GM23338 (cell line): ENCODE measurements around the gene PRKCI. TPM values are rescaled to one million over a fixed set of nuclear protein-coding genes. Genes with fewer than 3 reads are reported as not detected.
A peak's percentile ranks its signal among the peaks of the same experiment; 100 is the strongest.

ENCODE experiments used
- ATAC-seq: fragments of 200-7000 bp; cut with Tn5 transposase; 3 replicates; pipeline ENCODE4 v1.9.1; 2020
- DNase-seq: peaks from one replicate; pipeline ENCODE4 v3.0.0-alpha.2; 2015; ENCODE audit warnings: low spot score
- H2AFZ ChIP-seq: fragments of 200-600 bp; sonication (generic); 2 replicates; pipeline ENCODE4 v1.8.0; 2016; ENCODE audit warnings: antibody characterized with exemption, mild to moderate bottlenecking, moderate library complexity
- H3F3A ChIP-seq: fragments of 200-600 bp; sonication (generic); replicated peaks from 2 replicates; pipeline ENCODE4 v1.8.0; 2017; ENCODE audit warnings: antibody characterized with exemption, mixed run types, low read depth
- H3K27ac ChIP-seq: fragments of 200-600 bp; sonication (generic); 2 replicates; pipeline ENCODE4 v1.6.1; 2016; ENCODE audit warnings: low read depth
- H3K27me3 ChIP-seq: fragments of 200-600 bp; sonication (generic); 2 replicates; pipeline ENCODE4 v1.8.0; 2016; ENCODE audit warnings: mild to moderate bottlenecking, mixed run types, moderate library complexity; ENCODE audit not compliant: insufficient read depth
- H3K36me3 ChIP-seq: fragments of 200-600 bp; sonication (generic); 2 replicates; pipeline ENCODE4 v1.8.0; 2016; ENCODE audit warnings: mild to moderate bottlenecking; ENCODE audit not compliant: insufficient read depth
- H3K4me1 ChIP-seq: fragments of 200-600 bp; sonication (generic); 2 replicates; pipeline ENCODE4 v1.8.0; 2016; ENCODE audit warnings: mild to moderate bottlenecking, moderate library complexity; ENCODE audit not compliant: insufficient read depth
- H3K4me2 ChIP-seq: fragments of 200-600 bp; sonication (generic); 2 replicates; pipeline ENCODE4 v1.7.1; 2017; ENCODE audit warnings: mixed run types
- H3K4me3 ChIP-seq: fragments of 200-600 bp; sonication (generic); 2 replicates; pipeline ENCODE4 v1.6.1; 2016; ENCODE audit warnings: mixed run types
- H3K79me2 ChIP-seq: fragments of 200-600 bp; sonication (generic); replicated peaks from 2 replicates; pipeline ENCODE4 v1.8.0; 2017; ENCODE audit warnings: mild to moderate bottlenecking; ENCODE audit not compliant: insufficient read depth
- H3K9me2 ChIP-seq: fragments of 200-600 bp; sonication (generic); 2 replicates; pipeline ENCODE4 v1.8.0; 2017; ENCODE audit not compliant: insufficient read depth
- H4K20me1 ChIP-seq: fragments of 200-600 bp; sonication (generic); replicated peaks from 2 replicates; pipeline ENCODE4 v1.8.0; 2017; ENCODE audit warnings: mild to moderate bottlenecking; ENCODE audit not compliant: insufficient read depth
- H3K27ac Mint-ChIP-seq: 2 replicates; pipeline ENCODE4 v1.8.0; 2020; ENCODE audit warnings: inconsistent platforms, mild to moderate bottlenecking, moderate library complexity, mixed read lengths
- H3K27me3 Mint-ChIP-seq: 3 replicates; pipeline ENCODE4 v1.8.0; 2022; ENCODE audit warnings: low read depth, mild to moderate bottlenecking, moderate library complexity, mixed read lengths, inconsistent platforms; ENCODE audit not compliant: insufficient read depth, poor library complexity
- H3K36me3 Mint-ChIP-seq: 3 replicates; pipeline ENCODE4 v1.8.0; 2021; ENCODE audit warnings: low read depth, mild to moderate bottlenecking, inconsistent platforms, moderate library complexity, mixed read lengths
- H3K4me1 Mint-ChIP-seq: 3 replicates; pipeline ENCODE4 v1.8.0; 2020; ENCODE audit warnings: mild to moderate bottlenecking, inconsistent platforms, mixed read lengths
- H3K4me3 Mint-ChIP-seq: 3 replicates; pipeline ENCODE4 v1.8.0; 2021; ENCODE audit warnings: moderate library complexity, mild to moderate bottlenecking, inconsistent platforms, mixed read lengths
- H3K9me3 Mint-ChIP-seq: 3 replicates; pipeline ENCODE4 v1.8.0; 2020; ENCODE audit warnings: moderate library complexity, mild to moderate bottlenecking, inconsistent platforms, mixed read lengths
- CREB1 ChIP-seq: fragments of 250-450 bp; sonication (Bioruptor Pico); IDR thresholded peaks from 2 replicates; pipeline ENCODE4 v1.5.0; 2020; ENCODE audit warnings: low read depth, mild to moderate bottlenecking, moderate library complexity
- EZH2 ChIP-seq: fragments of 200-600 bp; sonication (generic); IDR thresholded peaks from one replicate; pipeline ENCODE4 v1.8.0; 2017; ENCODE audit warnings: antibody characterized with exemption, mild to moderate bottlenecking, low read depth; ENCODE audit not compliant: unreplicated experiment
- JUNB ChIP-seq: IDR thresholded peaks from one replicate; pipeline ENCODE4 v1.6.1; 2016; ENCODE audit warnings: antibody characterized with exemption; ENCODE audit not compliant: unreplicated experiment
- POLR2AphosphoS5 ChIP-seq: IDR thresholded peaks from 2 replicates; pipeline ENCODE4 v1.6.1; 2016; ENCODE audit warnings: antibody characterized with exemption, low read depth
- STAT1 ChIP-seq: IDR thresholded peaks from one replicate; pipeline ENCODE4 v1.6.1; 2016; ENCODE audit warnings: antibody characterized with exemption; ENCODE audit not compliant: unreplicated experiment
- ZNF114 ChIP-seq: fragments of 250-450 bp; sonication (Bioruptor Pico); IDR thresholded peaks from 2 replicates; pipeline ENCODE4 v1.5.0; 2020; ENCODE audit warnings: mild to moderate bottlenecking, moderate library complexity
- polyA plus RNA-seq: library from polyadenylated mRNA; unstranded; fragments of >200 nt; fragmentation: Nextera tagmentation; extraction: Ambion mirVana; gene quantifications from 2 replicates; pipeline ENCODE4 v1.2.1, GENCODE V29; 2016
- total RNA-seq: library from RNA; depleted of rRNA; stranded (reverse); fragments of >200 nt; shearing (Covaris generic); gene quantifications from 2 replicates; pipeline ENCODE4 v1.2.3, GENCODE V29; 2014
- TF ChIP-seq, protein P1 (sequence below): IDR thresholded peaks from 2 replicates; pipeline ENCODE4 v1.6.1; 2016; ENCODE audit warnings: antibody characterized with exemption
- TF ChIP-seq, protein P2 (sequence below): fragments of 250-450 bp; sonication (Bioruptor Pico); IDR thresholded peaks from 2 replicates; pipeline ENCODE4 v1.5.0; 2020; ENCODE audit warnings: mild to moderate bottlenecking, moderate library complexity
- TF ChIP-seq, protein P3 (sequence below), 2 experiments: fragments of 200-600 bp in 1 of 2; sonication (generic) in 1 of 2; conservative IDR thresholded peaks; 2 replicates each; pipeline versions ENCODE4 v1.5.1 to v1.6.1; 2016 to 2017; ENCODE audit warnings: antibody characterized with exemption in 2 of 2, low read depth in 2 of 2, mild to moderate bottlenecking in 2 of 2, moderate library complexity in 1 of 2
- TF ChIP-seq, protein P4 (sequence below): IDR thresholded peaks from one replicate; pipeline ENCODE4 v1.6.1; 2018; ENCODE audit warnings: antibody characterized with exemption; ENCODE audit not compliant: unreplicated experiment

Gene PRKCI
- total and polyA plus RNA-seq, 2 experiments from 2014 or later = 58.0 to 119 TPM

DNA sequence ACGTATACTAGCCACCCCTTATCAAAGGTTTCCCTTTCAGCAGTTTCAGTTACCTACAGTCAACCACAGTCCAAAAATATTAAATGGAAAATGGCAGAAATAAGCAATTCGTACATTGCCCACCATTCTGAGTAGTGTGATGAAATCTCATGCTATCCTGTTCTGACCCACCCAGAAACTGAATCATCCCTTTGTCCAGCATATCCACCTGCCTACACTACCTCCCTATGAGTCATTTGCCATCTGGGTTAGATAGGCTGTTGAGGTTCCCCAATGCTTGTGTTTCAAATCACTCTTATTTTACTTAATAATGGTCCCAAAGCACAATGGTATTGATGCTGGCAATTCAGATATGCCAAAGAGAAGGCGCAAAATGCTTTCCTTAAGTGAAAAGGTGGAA lies 25.4 kb upstream of the PRKCI start:
- Histone ChIP-seq H3K27ac (no peak overlapping the region), H3K4me1 (peaks cover 26% of the 10 kb centered on the region), H2AFZ (no peak overlapping the region), H3F3A (no peaks in the 10 kb centered on the region), H3K27me3 (no peaks in the 10 kb centered on the region), H3K4me2 (no peak overlapping the region), H4K20me1 (no peaks in the 10 kb centered on the region), H3K79me2 (no peaks in the 10 kb centered on the region), H3K4me3 (no peak overlapping the region), H3K9me2 (no peaks in the 10 kb centered on the region), H3K36me3 (no peaks in the 10 kb centered on the region)
- ATAC-seq (peak; percentile 34; the same call in 2 of the 3 replicates), DNase-seq (peak; percentile 8)
- Mint-ChIP-seq H3K9me3 (no peaks in the 10 kb centered on the region; the same call in 2 of the 3 replicates), H3K36me3 (no peaks in the 10 kb centered on the region), H3K4me3 (no peak overlapping the region), H3K27me3 (no peaks in the 10 kb centered on the region), H3K4me1 (peaks cover 17% of the 10 kb centered on the region; the same call in 2 of the 3 replicates), H3K27ac (no peak overlapping the region)
- TF ChIP-seq EZH2 = no peak
- TF ChIP-seq, protein P1, sequence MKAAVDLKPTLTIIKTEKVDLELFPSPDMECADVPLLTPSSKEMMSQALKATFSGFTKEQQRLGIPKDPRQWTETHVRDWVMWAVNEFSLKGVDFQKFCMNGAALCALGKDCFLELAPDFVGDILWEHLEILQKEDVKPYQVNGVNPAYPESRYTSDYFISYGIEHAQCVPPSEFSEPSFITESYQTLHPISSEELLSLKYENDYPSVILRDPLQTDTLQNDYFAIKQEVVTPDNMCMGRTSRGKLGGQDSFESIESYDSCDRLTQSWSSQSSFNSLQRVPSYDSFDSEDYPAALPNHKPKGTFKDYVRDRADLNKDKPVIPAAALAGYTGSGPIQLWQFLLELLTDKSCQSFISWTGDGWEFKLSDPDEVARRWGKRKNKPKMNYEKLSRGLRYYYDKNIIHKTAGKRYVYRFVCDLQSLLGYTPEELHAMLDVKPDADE = no peak

DNA sequence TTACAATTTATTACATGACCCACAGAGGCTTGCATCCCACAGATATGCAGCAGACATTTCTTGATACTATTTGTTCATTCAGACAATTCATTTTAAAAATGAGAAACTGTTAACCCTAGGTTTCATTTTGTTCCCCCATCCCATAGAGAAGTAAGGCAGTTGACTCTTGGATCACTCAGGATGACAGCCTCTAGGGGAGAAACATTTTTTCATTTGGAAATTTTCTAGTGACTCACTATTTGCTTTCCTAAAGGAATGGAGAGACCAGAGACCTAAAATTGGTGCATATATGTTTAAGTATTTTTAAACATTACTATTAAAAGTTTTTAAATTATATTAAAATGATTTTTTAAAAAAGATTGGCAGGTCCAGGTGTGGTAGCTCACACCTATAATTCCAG lies 21.2 kb upstream of the PRKCI start:
- H3F3A ChIP-seq = no peaks in the 10 kb centered on the region
- no peaks in the 10 kb centered on the region for H4K20me1 ChIP-seq
- no peak overlapping the region for H3K27ac ChIP-seq
- ATAC-seq (no peak), DNase-seq (no peak)
- H3K9me2 ChIP-seq = no peaks in the 10 kb centered on the region
- Mint-ChIP-seq H3K4me3 (no peak overlapping the region), H3K27ac (no peak overlapping the region), H3K27me3 (peaks cover 7% of the 10 kb centered on the region), H3K36me3 (no peaks in the 10 kb centered on the region), H3K4me1 (peaks cover 16% of the 10 kb centered on the region), H3K9me3 (no peaks in the 10 kb centered on the region; the same call in 2 of the 3 replicates)
- H3K4me1 ChIP-seq = peaks cover 20% of the 10 kb centered on the region
- no peak overlapping the region for H3K4me2 ChIP-seq
- H3K27me3 ChIP-seq = no peaks in the 10 kb centered on the region
- no peaks in the 10 kb centered on the region for H3K79me2 ChIP-seq
- no peak overlapping the region for H3K4me3 ChIP-seq
- H3K36me3 ChIP-seq = no peaks in the 10 kb centered on the region
- H2AFZ ChIP-seq = no peak overlapping the region
- TF ChIP-seq EZH2 = no peak
- no peak for TF ChIP-seq ZNF114
- no peak for TF ChIP-seq JUNB
- no peak for TF ChIP-seq STAT1
- TF ChIP-seq POLR2AphosphoS5 = no peak
- TF ChIP-seq, protein P2, sequence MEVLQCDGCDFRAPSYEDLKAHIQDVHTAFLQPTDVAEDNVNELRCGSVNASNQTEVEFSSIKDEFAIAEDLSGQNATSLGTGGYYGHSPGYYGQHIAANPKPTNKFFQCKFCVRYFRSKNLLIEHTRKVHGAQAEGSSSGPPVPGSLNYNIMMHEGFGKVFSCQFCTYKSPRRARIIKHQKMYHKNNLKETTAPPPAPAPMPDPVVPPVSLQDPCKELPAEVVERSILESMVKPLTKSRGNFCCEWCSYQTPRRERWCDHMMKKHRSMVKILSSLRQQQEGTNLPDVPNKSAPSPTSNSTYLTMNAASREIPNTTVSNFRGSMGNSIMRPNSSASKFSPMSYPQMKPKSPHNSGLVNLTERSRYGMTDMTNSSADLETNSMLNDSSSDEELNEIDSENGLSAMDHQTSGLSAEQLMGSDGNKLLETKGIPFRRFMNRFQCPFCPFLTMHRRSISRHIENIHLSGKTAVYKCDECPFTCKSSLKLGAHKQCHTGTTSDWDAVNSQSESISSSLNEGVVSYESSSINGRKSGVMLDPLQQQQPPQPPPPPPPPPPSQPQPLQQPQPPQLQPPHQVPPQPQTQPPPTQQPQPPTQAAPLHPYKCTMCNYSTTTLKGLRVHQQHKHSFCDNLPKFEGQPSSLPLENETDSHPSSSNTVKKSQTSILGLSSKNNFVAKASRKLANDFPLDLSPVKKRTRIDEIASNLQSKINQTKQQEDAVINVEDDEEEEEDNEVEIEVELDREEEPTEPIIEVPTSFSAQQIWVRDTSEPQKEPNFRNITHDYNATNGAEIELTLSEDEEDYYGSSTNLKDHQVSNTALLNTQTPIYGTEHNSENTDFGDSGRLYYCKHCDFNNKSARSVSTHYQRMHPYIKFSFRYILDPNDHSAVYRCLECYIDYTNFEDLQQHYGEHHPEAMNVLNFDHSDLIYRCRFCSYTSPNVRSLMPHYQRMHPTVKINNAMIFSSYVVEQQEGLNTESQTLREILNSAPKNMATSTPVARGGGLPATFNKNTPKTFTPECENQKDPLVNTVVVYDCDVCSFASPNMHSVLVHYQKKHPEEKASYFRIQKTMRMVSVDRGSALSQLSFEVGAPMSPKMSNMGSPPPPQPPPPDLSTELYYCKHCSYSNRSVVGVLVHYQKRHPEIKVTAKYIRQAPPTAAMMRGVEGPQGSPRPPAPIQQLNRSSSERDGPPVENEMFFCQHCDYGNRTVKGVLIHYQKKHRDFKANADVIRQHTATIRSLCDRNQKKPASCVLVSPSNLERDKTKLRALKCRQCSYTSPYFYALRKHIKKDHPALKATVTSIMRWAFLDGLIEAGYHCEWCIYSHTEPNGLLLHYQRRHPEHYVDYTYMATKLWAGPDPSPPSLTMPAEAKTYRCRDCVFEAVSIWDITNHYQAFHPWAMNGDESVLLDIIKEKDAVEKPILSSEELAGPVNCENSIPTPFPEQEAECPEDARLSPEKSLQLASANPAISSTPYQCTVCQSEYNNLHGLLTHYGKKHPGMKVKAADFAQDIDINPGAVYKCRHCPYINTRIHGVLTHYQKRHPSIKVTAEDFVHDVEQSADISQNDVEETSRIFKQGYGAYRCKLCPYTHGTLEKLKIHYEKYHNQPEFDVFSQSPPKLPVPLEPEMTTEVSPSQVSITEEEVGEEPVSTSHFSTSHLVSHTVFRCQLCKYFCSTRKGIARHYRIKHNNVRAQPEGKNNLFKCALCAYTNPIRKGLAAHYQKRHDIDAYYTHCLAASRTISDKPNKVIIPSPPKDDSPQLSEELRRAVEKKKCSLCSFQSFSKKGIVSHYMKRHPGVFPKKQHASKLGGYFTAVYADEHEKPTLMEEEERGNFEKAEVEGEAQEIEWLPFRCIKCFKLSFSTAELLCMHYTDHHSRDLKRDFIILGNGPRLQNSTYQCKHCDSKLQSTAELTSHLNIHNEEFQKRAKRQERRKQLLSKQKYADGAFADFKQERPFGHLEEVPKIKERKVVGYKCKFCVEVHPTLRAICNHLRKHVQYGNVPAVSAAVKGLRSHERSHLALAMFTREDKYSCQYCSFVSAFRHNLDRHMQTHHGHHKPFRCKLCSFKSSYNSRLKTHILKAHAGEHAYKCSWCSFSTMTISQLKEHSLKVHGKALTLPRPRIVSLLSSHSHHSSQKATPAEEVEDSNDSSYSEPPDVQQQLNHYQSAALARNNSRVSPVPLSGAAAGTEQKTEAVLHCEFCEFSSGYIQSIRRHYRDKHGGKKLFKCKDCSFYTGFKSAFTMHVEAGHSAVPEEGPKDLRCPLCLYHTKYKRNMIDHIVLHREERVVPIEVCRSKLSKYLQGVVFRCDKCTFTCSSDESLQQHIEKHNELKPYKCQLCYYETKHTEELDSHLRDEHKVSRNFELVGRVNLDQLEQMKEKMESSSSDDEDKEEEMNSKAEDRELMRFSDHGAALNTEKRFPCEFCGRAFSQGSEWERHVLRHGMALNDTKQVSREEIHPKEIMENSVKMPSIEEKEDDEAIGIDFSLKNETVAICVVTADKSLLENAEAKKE (CRISPR knock-in tag) = no peak
- no peak for TF ChIP-seq CREB1 (CRISPR knock-in tag)
- TF ChIP-seq, protein P3, sequence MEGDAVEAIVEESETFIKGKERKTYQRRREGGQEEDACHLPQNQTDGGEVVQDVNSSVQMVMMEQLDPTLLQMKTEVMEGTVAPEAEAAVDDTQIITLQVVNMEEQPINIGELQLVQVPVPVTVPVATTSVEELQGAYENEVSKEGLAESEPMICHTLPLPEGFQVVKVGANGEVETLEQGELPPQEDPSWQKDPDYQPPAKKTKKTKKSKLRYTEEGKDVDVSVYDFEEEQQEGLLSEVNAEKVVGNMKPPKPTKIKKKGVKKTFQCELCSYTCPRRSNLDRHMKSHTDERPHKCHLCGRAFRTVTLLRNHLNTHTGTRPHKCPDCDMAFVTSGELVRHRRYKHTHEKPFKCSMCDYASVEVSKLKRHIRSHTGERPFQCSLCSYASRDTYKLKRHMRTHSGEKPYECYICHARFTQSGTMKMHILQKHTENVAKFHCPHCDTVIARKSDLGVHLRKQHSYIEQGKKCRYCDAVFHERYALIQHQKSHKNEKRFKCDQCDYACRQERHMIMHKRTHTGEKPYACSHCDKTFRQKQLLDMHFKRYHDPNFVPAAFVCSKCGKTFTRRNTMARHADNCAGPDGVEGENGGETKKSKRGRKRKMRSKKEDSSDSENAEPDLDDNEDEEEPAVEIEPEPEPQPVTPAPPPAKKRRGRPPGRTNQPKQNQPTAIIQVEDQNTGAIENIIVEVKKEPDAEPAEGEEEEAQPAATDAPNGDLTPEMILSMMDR (conservative IDR thresholded peaks at IDR 0.05; ENCODE audit: low read depth in 2 of 2) = no peak
- TF ChIP-seq, protein P4, sequence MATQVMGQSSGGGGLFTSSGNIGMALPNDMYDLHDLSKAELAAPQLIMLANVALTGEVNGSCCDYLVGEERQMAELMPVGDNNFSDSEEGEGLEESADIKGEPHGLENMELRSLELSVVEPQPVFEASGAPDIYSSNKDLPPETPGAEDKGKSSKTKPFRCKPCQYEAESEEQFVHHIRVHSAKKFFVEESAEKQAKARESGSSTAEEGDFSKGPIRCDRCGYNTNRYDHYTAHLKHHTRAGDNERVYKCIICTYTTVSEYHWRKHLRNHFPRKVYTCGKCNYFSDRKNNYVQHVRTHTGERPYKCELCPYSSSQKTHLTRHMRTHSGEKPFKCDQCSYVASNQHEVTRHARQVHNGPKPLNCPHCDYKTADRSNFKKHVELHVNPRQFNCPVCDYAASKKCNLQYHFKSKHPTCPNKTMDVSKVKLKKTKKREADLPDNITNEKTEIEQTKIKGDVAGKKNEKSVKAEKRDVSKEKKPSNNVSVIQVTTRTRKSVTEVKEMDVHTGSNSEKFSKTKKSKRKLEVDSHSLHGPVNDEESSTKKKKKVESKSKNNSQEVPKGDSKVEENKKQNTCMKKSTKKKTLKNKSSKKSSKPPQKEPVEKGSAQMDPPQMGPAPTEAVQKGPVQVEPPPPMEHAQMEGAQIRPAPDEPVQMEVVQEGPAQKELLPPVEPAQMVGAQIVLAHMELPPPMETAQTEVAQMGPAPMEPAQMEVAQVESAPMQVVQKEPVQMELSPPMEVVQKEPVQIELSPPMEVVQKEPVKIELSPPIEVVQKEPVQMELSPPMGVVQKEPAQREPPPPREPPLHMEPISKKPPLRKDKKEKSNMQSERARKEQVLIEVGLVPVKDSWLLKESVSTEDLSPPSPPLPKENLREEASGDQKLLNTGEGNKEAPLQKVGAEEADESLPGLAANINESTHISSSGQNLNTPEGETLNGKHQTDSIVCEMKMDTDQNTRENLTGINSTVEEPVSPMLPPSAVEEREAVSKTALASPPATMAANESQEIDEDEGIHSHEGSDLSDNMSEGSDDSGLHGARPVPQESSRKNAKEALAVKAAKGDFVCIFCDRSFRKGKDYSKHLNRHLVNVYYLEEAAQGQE = no peak
